ENCODE measurements around the gene HOXA6.

DNA sequence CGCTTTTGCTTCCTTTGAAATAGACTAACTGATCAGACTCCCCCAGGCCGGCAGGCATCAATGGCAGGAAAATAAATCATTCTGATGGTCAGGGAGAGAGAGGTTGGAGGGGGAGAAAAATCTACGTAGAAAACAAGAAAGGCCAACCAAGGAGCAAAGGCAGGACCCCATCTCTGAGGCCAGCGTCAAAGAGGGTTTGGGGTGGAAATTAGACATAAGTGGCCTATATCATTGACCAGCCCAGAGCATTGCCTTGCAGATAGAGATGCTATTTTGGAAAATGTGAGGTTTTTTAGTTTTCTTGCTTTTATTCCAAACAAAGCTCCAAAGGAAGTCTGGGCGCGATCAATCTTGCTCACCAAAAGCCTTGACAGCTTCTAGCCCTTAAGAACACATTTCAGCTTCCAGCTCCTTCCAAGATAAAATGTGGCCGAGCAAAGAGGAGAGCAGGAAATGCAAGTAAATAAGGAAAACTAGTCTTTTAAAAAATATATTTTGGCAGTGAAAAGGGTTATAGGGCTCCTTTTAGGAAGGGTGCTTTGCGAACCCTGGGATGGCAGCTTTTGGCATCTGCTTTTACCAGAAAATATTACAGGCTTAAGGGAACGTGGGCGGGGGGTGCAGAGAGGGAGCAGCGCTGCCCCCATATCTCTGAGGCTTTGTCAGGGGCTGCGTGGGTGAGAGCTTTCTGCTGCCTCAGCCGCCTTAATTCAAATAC, 43.1 kb downstream of the HOXA6 start:
- TF ChIP-seq, protein P1, sequence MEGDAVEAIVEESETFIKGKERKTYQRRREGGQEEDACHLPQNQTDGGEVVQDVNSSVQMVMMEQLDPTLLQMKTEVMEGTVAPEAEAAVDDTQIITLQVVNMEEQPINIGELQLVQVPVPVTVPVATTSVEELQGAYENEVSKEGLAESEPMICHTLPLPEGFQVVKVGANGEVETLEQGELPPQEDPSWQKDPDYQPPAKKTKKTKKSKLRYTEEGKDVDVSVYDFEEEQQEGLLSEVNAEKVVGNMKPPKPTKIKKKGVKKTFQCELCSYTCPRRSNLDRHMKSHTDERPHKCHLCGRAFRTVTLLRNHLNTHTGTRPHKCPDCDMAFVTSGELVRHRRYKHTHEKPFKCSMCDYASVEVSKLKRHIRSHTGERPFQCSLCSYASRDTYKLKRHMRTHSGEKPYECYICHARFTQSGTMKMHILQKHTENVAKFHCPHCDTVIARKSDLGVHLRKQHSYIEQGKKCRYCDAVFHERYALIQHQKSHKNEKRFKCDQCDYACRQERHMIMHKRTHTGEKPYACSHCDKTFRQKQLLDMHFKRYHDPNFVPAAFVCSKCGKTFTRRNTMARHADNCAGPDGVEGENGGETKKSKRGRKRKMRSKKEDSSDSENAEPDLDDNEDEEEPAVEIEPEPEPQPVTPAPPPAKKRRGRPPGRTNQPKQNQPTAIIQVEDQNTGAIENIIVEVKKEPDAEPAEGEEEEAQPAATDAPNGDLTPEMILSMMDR (conservative IDR thresholded peaks at IDR 0.05 in 1 of 2, IDR thresholded peaks at IDR 0.05 in 1 of 2; ENCODE audit: low read depth in 1 of 2, low read length in 2 of 2), result no peak
- TF ChIP-seq EZH2 (IDR thresholded peaks at IDR 0.05; ENCODE audit: low read length, missing control alignments), result no peak
